HEK293 (cell line): ENCODE results near the gene DMKN.

Experiments used
- CTCF ChIA-PET: fragments of 350-600 bp; formaldehyde crosslinking; extraction: SDS; loops from one replicate; lab custom pipeline; 2021; ENCODE audit warnings: antibody characterized with exemption; lab: Yijun Ruan, JAX
- POLR2A ChIA-PET: fragments of 300-600 bp; formaldehyde crosslinking; extraction: SDS; loops from one replicate; lab custom pipeline; 2020; ENCODE audit warnings: antibody characterized with exemption, inconsistent platforms; lab: Yijun Ruan, JAX
- H3K27ac ChIP-seq: fragments of 200-500 bp; sonication (Bioruptor generic); 2 replicates; pipeline ENCODE4 v1.5.1; 2014; ENCODE audit warnings: low read depth, low read length, control low read depth, inconsistent platforms; ENCODE audit errors: extremely low read depth
- H3K36me3 ChIP-seq, 2 experiments: fragments of 200-500 bp in 1 of 2; sonication (Bioruptor generic) in 1 of 2; 1 replicate in 1 of 2; 2 replicates in 1 of 2; pipeline ENCODE4 v1.5.1; 2014 to 2017; ENCODE audit warnings: inconsistent platforms in 2 of 2, low read length in 2 of 2; ENCODE audit not compliant: control insufficient read depth in 2 of 2, insufficient read depth in 1 of 2
- H3K4me1 ChIP-seq: fragments of 200-500 bp; sonication (Bioruptor generic); 2 replicates; pipeline ENCODE4 v1.5.1; 2014; ENCODE audit warnings: mild to moderate bottlenecking, low read length, inconsistent platforms; ENCODE audit not compliant: control insufficient read depth, insufficient read depth
- H3K4me3 ChIP-seq: 2 replicates; pipeline ENCODE4 v1.5.1; 2011; ENCODE audit warnings: low read depth, mild to moderate bottlenecking, control low read depth, low read length, moderate library complexity
- H3K9me3 ChIP-seq: fragments of 200-500 bp; sonication (Bioruptor generic); 2 replicates; pipeline ENCODE4 v1.5.1; 2014; ENCODE audit warnings: low read depth, low read length, inconsistent platforms; ENCODE audit not compliant: control insufficient read depth, insufficient read depth
- EGR2 ChIP-seq: fragments of 450-650 bp; formaldehyde crosslinking; IDR thresholded peaks from 2 replicates; pipeline ENCODE4 v1.5.1; 2016; ENCODE audit warnings: low read depth, missing biosample characterization, missing genetic modification characterization
- HIC1 ChIP-seq: fragments of 450-650 bp; formaldehyde crosslinking; IDR thresholded peaks from 2 replicates; pipeline ENCODE4 v1.5.1; 2016; ENCODE audit warnings: missing biosample characterization, missing genetic modification characterization
- KLF7 ChIP-seq: fragments of 450-650 bp; formaldehyde crosslinking; IDR thresholded peaks from 2 replicates; pipeline ENCODE4 v1.5.1; 2016; ENCODE audit warnings: missing biosample characterization, missing genetic modification characterization, borderline replicate concordance
- PRDM1 ChIP-seq: fragments of 450-650 bp; formaldehyde crosslinking; IDR thresholded peaks from 2 replicates; pipeline ENCODE4; 2016; ENCODE audit warnings: missing biosample characterization, missing genetic modification characterization
- PRDM4 ChIP-seq: fragments of 450-650 bp; formaldehyde crosslinking; IDR thresholded peaks from 2 replicates; pipeline ENCODE4 v1.5.1; 2017; ENCODE audit warnings: missing biosample characterization, missing genetic modification characterization
- SCRT1 ChIP-seq: fragments of 450-650 bp; formaldehyde crosslinking; IDR thresholded peaks from 2 replicates; pipeline ENCODE4 v1.5.1; 2016; ENCODE audit warnings: missing biosample characterization, missing genetic modification characterization, borderline replicate concordance
- SP2 ChIP-seq: fragments of 450-650 bp; formaldehyde crosslinking; IDR thresholded peaks from 2 replicates; pipeline ENCODE4 v1.5.1; 2016; ENCODE audit warnings: missing biosample characterization, missing genetic modification characterization
- ZBTB11 ChIP-seq: fragments of 450-650 bp; formaldehyde crosslinking; conservative IDR thresholded peaks from 2 replicates; pipeline ENCODE4 v1.5.1; 2016; ENCODE audit warnings: low read depth, missing biosample characterization, missing genetic modification characterization
- ZBTB17 ChIP-seq: fragments of 450-650 bp; formaldehyde crosslinking; IDR thresholded peaks from 2 replicates; pipeline ENCODE4 v1.5.1; 2016; ENCODE audit warnings: missing biosample characterization, missing genetic modification characterization
- ZNF121 ChIP-seq: fragments of 450-650 bp; formaldehyde crosslinking; IDR thresholded peaks from 2 replicates; pipeline ENCODE4 v1.5.1; 2016; ENCODE audit warnings: missing biosample characterization, missing genetic modification characterization
- ZNF138 ChIP-seq: fragments of 450-650 bp; formaldehyde crosslinking; IDR thresholded peaks from 2 replicates; pipeline ENCODE4 v1.5.1; 2016; ENCODE audit warnings: missing biosample characterization, missing genetic modification characterization, borderline replicate concordance
- ZNF335 ChIP-seq: fragments of 450-650 bp; formaldehyde crosslinking; conservative IDR thresholded peaks from 2 replicates; pipeline ENCODE4 v1.5.1; 2016; ENCODE audit warnings: missing biosample characterization, missing genetic modification characterization
- ZNF449 ChIP-seq: fragments of 450-650 bp; formaldehyde crosslinking; IDR thresholded peaks from 2 replicates; pipeline ENCODE4 v1.5.1; 2017; ENCODE audit warnings: missing biosample characterization, mild to moderate bottlenecking, missing genetic modification characterization, moderate library complexity
- ZNF548 ChIP-seq: fragments of 450-650 bp; formaldehyde crosslinking; IDR thresholded peaks from 2 replicates; pipeline ENCODE4 v1.5.1; 2016; ENCODE audit warnings: missing biosample characterization, missing genetic modification characterization
- ZNF560 ChIP-seq: fragments of 450-650 bp; formaldehyde crosslinking; IDR thresholded peaks from 2 replicates; pipeline ENCODE4 v1.5.1; 2017; ENCODE audit warnings: missing biosample characterization, missing genetic modification characterization, borderline replicate concordance
- ZNF76 ChIP-seq: fragments of 450-650 bp; formaldehyde crosslinking; IDR thresholded peaks from 2 replicates; pipeline ENCODE4; 2016; ENCODE audit warnings: low read depth, missing biosample characterization, missing genetic modification characterization, borderline replicate concordance
- ZSCAN16 ChIP-seq: fragments of 450-650 bp; formaldehyde crosslinking; IDR thresholded peaks from 2 replicates; pipeline ENCODE4 v1.5.1; 2016; ENCODE audit warnings: missing biosample characterization, missing genetic modification characterization

Gene DMKN

GRCh38 chr19:35509018-35509652 lies 4.3 kb downstream of the DMKN start (continued):
- 0 out of 2 replicates have a peak, but pooled peaks have one; percentile 14 for TF ChIP-seq EGR2 (tag by site-specific recombination)
- peak; percentile 82 for TF ChIP-seq ZBTB17 (tag by site-specific recombination)
- TF ChIP-seq SP2 (tag by site-specific recombination): no peak; the same call in 1 of the 2 replicates
- TF ChIP-seq ZNF138 (tag by site-specific recombination): no peak
- TF ChIP-seq ZBTB11 (tag by site-specific recombination): peak; percentile 93
- peak; percentile 74; the same call in 1 of the 2 replicates for TF ChIP-seq SCRT1 (tag by site-specific recombination)
- TF ChIP-seq HIC1: no peak
- TF ChIP-seq PRDM4 (tag by site-specific recombination): peak; percentile 14; the same call in 1 of the 2 replicates
- TF ChIP-seq ZNF76 (tag by site-specific recombination): peak; percentile 49; the same call in 1 of the 2 replicates
- peak; percentile 63; the same call in 1 of the 2 replicates for TF ChIP-seq KLF7 (tag by site-specific recombination)
- TF ChIP-seq ZNF548: 0 out of 2 replicates have a peak, but pooled peaks have one; percentile 21
- TF ChIP-seq ZNF335: peak; percentile 18
- TF ChIP-seq ZNF449 (tag by site-specific recombination): peak; percentile 75
- TF ChIP-seq ZSCAN16 (tag by site-specific recombination): peak; percentile 58; the same call in 1 of the 2 replicates
- peak; percentile 86 for TF ChIP-seq ZNF560 (tag by site-specific recombination)

GRCh38 chr19:35508129-35508528 lies 5.3 kb downstream of the DMKN start:
- H3K36me3 ChIP-seq: peaks cover 7 to 39% of the 10 kb centered on the region in 2 experiments
- H3K4me1 ChIP-seq: peaks cover 15% of the 10 kb centered on the region
- TF ChIP-seq ZNF121 (tag by site-specific recombination) (no peak), PRDM1 (tag by site-specific recombination) (0 out of 2 replicates have a peak, but pooled peaks have one; percentile 31)
- no peak overlapping the region for H3K27ac ChIP-seq
- H3K4me3 ChIP-seq: no peak overlapping the region
- CTCF ChIA-PET: interaction anchor here (0.5 to 9.8 kb wide), 12 partner anchors 14 to 394 kb away, joined by 3 to 176 read pairs (median 8); partner anchors contain the start of gene KRTDAP
- no peaks in the 10 kb centered on the region; the same call in 1 of the 2 replicates for H3K9me3 ChIP-seq
- POLR2A ChIA-PET: interaction anchor here (0.8 to 2.1 kb wide), 2 partner anchors 13 to 154 kb away, joined by 3 to 7 read pairs; no protein-coding TSS in a partner anchor
